NCI-H2196 (cell line): ENCODE results near the gene HSD17B14.
"Not testable (repeated sequence)": the region's sequence is repeated elsewhere in the genome, so short reads cannot be mapped to it uniquely, and the experiment has no call there.

Source experiments
- DNase-seq: peaks from one replicate; lab custom pipeline; 2025; ENCODE audit not compliant: unreplicated experiment; lab: John Stamatoyannopoulos, UW

Gene HSD17B14

DNA sequence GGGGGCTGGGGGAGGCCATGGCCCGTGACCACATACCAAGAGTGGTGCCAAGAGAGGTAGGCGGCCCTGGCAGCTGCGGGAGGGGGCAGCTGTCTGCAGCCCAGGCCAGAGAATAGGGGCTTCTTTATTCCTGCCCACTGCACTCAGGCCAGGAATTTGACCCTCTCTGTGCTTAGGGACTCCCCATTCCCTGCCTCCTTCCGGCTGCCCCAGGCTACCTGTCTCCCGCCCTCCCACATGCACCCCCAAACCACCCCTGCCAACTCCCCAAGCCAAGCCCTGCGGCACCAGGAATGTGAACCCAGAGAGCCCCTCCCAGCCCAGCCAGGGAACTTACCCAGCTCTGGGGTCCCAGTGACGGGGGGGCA lies 31.4 kb upstream of the HSD17B14 start:
- no peak for DNase-seq

DNA sequence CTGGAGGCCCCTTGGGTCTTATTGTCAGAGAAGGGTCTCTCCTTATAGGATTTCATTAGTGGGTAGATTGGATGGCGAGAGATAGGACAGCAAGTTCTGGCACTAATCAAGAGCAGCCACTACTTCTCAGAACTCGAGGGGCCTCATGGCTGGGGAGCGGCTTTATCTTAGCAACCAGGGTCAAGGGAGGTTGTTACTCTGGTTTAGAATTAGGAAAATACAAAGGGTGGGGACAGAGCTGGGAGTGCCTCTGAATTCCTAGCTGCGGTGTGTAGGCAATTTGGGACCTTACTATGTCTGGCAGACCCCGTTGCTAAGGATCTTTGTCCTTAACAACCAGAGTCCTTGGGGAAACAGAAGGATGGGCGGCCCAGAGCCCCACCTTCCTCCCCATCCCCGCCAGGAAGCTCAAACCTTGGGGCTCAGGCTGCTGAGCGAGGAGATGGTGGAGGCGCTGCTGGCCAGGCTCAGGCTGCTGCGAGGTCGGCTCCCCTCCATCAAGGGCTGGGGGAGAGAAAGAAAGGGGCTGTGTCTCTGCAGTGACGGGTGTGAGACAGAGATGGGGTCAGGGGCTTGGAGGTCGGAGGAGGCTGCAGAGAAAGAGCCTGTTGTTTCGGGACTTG lies 30.9 kb upstream of the HSD17B14 start:
- DNase-seq = no peak

DNA sequence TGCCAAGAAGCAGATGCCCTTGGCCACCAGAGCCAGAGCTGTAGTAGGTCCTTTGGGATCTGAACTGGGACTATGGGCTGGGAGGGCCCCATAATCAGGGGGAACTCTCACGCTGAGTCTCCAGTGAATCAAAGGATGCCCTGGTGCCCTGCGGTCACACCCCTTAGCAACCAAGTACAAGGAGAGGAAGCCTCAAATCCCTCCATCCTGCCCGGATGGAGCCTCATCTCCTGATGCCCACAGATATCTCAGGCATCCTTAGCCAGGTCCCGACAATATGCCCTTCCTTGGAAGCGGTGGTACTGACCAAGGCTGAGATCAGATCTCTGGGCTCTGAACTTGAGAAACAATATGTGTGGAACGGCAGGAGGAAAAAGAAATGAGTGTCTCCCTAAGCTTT lies 30.4 kb upstream of the HSD17B14 start:
- DNase-seq = no peak

DNA sequence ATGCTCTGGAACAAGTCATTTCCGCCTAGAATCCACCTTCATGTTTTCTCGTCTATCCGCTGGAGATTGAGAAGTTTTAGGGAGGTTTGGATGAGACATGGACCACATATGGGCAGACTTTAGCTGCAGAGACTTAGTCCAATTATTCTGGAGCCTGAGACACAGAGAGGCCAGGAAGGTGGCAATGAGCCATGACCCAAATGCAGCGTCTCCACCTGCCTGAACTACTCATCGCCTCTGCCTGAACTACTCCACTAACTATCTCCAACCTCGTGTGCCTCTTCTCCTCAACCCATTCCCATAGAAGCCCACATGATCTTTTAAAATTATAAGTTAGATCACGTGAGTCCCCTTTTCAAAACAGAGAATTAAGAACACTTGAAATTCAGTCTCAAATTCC lies 26.5 kb upstream of the HSD17B14 start:
- DNase-seq = no peak

DNA sequence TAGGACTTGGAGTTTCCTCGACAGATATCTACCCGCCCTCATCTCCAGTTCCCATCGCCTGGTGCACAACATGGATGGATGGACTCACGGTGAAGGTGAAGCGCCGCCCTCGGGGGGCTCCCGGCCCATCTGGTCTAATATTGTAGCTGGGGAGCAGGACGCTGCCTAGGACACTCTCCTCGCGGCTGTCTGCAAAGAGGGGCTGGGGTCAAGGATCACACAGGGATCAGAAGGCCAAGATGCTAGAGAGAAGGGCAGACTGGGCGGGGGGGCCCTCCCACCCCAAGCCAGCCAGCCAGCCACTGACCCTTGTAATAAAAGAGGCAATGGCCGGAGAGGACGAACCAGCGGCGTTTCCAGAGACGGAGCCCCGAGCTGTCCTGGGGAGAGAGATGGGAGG lies 25.0 kb upstream of the HSD17B14 start:
- DNase-seq = no peak

DNA sequence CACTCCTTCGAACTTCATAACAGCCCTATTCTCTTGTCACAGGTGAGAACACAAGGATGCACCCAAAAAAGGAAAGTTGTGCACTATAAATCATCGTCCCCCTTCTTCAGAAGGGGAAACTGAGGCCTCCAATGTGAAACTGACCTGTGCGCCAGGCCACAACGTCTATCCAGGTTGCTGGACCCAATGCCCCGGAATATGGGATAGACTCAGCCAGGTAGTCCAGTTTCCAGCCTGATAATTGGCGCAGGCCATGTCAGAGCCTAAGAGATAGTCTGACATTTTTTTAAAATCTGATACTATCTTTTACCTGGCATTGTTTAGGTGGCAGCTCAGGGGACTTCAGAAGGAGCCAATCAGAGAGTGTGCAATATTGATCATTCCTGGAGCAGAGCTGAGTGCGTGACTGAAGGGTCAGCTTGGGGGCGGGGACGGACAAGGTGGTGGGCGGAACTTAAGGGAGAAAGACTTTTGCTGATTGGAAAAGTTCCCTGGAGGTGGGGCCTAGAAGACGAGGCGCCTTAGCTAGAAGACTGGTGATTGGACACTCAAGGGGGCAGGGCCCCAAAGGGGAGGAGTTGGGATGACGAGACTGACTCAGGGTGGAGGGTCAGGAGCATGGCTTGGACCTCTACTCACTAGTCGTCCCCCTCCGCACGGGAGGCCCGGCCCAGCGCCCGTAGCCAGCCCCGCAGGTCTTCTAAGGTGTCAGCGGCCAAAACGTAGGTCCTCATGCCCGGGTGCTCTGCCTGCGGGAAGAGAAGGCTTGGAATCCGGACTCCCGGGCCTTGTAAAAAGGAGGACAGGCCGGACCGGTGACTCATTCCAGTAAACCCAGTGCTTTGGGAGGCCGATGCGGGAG lies 23.7 kb upstream of the HSD17B14 start:
- no peak for DNase-seq

DNA sequence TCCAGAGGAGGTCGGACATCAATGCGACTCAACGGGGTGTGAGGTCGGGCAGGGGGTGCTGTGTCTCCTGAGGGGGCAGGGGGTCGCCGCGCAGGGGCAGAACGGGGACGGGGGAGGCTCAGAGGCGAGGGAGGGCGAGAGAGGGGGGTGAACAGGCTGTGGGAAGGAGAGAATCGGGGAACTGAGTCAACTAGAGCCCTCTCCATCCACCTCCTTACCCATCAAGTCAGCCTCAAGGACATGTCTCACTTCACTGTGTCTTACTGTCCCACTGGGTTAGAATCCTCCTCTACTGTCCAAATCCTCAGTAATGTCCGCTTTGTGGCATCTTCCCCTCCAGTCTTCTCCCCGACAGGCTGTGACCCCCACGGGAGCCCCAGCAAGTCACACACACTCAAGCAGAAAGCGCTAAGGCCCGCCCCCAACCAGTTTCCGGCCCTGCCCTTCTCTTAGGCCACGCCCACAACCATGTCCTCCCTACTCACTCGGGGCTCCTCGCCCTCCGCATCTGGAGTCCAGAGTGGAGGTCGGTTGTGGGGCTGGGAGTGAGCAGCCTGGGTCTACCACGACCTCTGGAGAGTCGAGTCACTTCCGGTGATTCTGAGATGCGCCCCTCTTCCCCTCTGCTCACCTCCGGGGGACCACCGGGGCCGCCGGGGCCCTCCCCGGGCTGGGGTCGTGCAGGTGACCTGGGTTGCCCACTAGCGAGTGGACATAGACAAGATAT lies 22.9 kb upstream of the HSD17B14 start:
- no peak for DNase-seq

DNA sequence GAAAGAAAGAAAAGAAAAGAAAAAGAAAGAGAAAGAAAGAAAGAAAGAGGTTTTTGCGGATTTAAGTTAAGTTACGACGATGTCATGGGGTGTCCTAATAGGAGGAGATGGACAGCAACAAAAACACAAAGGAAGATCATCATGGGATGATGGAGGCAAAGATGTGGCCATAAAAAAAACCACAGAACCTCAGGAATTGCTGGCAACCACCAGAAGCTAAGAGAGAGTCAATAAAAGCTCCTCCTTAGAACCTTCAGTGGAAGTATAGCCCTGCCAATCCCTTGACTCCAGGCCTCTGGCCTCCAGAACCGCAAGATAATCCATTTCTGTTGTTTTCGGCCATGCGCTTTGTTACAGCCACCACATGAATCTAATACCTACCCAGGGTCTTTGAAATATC lies 20.6 kb upstream of the HSD17B14 start:
- DNase-seq = no peak

DNA sequence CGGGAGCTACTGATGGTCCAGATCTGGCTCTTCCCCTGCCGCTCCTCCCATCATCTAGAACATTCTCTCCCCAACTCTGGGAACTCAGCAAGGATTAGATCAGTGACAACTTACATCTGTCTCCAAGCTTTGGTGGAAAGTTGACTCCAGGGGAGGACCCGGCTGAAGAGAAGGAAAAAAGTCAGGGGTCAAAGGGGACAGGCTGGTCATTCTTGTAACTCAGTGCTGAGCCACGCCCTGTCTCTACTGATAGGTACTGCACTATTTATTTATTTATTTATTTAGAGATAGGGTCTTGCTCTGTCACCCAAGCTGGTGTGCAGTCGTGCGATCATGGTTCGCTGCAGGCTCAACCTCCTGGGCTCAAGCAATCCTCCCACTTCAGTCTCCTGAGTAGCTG lies 17.8 kb upstream of the HSD17B14 start:
- no peak for DNase-seq

DNA sequence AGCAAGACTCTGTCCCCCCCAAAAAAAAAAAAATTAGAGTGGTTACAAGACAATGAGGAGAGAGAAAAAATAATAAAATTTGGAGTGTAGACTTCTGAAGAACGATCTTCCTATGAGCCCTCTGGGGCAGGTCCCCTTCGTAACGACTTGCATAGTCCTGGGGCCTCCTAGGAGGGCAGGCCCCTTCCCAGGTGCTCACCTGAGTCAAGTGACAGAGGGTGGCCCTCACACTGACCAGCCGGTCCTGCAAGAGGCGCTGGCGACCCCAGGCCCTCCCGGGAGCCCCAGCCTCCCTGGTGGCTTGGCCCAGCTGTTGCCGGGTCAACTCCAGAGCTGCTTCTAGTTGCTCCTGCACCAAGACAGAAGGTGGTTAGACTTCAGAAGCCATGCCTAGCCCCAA lies 17.2 kb upstream of the HSD17B14 start:
- DNase-seq = no peak

DNA sequence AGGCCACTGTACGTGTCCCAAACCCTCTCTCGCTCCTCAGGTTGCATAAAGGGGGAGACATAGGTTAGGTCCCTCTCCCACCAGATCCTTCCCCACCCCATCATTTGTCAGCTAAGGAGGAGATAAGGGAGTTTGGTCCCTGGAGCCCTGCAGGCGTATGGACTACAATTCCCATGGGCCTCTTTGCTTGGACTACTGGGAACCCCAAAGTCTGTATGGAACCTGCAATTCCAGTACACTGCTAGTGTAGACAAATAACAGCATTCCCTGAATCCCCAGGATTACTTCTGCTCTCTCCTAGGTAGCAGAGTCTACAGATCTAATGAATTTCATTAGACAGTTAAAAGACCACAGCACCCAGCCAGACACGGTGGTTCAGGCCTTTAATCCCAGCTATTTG lies 16.0 kb upstream of the HSD17B14 start:
- no peak for DNase-seq

DNA sequence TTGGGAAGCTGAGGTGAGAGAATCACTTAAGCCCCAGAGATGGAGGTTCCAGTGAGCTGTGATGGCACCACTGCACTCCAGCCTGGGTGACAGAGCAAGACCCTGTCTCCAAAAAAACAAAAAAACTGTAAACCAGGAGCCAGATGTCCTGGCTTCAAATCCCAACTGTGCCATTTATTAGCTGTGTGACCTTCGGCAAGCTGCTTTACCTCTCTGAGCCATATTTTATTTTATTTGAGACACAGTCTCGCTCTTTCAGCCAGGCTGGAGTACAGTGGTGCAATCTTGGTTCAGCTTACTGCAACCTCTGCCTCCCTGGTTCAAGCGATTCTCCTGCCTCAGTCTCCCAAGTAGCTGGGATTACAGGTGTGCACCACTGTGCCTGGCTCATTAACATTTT lies 10.4 kb upstream of the HSD17B14 start:
- DNase-seq = not testable (repeated sequence)

DNA sequence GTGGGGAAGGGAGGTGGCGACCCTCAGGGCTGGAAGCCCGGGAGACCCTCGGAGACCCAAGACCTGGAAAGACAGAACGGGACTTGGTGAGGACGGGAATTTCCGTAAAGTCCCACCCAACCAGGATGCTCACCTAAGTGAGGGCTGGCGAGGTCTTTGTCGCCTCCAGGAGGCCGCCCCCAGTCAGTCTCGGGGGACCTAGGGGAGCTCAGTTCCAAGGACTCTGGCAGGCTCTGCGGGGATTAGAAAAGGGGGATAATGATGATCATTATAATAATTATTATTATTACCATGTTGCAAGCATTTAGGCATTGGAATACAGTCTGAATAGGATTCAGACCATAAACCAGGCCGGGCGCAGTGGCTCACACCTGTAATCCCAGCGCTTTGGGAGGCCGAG lies 9.1 kb upstream of the HSD17B14 start:
- no peak for DNase-seq

DNA sequence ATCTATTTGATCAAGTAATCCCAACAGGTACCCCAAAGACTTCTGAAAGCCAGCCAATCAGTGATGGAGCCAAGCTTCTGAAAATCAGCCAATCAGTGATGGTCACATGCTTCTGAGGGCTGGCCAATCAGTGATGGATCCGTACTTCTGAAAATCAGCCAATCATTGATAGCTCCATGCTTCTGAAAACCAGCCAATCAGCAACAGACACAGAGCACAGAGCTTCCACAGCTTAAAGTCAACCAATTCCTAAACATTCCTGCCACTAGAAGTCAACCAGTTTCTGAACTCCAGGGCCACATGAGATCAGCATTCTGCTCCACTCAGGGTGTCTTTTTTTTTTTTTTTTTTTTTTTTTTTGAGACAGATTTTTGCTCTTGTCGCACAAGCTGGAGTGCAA lies 8.2 kb upstream of the HSD17B14 start:
- DNase-seq = peak; percentile 44

DNA sequence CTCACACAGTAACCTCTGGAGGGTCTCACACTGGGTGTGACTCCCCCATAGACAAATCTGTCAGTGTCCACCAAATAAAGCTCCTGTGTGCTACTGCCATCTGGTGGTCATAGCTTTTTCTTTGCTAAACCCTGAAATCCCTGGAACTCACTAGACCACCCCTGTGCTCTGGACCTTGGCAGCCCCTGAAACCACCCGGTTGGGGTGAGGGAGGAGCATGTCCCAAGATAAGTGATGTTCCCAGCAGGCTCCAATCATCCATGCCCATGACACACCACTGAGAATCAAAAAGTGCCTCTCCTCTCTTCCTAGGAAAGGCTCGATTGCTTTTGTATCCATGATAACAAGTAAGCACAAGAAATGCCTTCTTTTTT lies 6.5 kb upstream of the HSD17B14 start:
- DNase-seq = peak; percentile 63

DNA sequence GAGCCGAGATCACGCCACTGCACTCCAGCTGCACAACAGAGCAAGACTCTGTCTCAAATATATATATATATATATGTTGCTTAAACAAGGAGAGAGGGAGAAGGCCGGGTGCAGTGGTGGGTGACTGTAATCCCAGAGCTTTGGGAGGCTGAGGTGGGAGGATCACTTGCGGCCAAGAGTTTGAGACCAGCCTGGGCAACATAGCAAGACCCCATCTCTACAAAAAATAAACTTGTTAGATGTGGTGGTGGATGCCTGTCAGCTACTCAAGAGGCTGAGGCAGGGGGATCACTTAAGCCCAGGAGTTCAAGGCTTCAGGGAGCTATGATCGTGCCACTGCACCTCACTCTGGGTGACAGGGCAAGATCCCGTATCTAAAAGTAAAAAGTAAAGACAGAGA lies 5.3 kb upstream of the HSD17B14 start:
- no peak for DNase-seq

DNA sequence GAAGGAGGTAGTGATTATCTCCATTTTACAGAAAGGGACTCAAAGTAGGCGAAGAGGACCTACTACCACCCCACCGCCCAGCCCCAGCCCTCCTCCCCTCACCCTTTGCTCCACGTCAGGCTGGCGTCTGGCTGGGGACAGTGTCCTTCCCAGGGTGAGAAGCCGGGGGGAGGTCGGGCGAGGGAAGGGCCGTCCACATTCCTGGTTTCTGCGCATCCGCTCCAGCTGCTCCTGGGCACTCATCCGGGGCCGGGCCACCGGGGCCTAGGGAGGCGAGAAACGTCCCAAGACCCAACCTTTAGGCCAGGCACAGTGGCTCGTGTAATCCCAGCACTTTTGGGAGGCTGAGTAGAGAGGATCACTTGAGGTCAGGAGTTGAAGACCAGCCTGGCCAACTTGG lies 4.8 kb upstream of the HSD17B14 start:
- DNase-seq = no peak

DNA sequence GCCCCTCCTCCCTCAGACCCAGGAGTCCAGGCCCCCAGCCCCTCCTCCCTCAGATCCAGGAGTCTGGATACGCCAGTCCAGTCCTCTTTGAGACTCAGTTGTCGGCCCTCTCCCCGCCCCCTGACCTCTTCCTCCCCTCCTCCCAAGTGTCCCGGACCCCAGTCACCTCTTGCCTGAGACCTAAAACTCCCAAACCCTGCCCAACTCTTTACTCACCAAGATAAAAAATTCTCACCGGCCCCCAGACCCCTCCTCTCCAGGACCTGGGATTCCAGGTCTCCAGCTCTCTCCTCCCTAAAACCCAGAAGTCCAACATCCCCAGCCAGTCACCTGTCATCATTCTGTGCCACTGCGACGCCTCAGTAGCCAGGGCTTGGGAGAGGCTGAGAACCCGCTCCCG lies 1.4 kb upstream of the HSD17B14 start:
- DNase-seq = no peak

DNA sequence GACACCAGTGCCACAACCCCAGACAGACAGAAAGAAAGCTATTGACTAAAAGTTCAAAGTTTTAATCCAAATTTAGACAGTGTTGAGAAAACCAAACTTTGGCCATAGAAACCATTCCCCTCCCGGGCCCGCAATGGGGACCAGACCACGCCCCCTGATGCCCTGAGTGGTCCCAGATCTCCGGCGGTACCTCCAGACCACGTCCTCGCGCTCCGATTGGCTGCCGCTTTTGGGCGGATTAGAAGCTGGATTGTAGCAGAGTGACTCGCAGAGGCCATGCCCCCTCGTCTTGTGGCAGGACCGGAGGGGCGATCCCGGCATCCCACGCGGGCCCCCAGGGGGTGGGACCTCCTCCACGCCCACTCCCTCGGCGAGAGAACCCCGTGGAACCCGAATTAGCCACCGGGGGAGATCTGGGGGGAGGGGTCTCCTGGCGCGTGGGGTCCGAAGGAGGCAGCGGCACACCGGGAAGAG lies 797 bp upstream of the HSD17B14 start:
- peak; percentile 52 for DNase-seq

DNA sequence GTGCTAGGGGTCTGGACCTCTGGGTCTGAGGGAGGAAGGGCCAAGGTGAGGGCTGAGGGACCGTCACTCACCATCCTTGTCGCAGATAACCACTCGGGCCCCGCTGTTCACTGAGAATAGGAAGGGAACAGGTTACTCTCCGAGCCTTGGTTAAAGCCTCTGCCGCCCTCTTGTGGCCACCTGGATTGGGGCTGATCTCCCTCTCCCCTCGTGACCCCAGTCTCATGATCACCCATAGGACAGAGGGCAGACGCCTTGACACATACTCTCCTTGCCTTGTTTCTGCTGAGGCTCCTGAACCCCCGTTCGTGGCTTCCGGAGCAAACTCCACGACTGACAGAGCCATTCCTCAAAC lies 580 bp downstream of the HSD17B14 start:
- DNase-seq = peak; percentile 95

DNA sequence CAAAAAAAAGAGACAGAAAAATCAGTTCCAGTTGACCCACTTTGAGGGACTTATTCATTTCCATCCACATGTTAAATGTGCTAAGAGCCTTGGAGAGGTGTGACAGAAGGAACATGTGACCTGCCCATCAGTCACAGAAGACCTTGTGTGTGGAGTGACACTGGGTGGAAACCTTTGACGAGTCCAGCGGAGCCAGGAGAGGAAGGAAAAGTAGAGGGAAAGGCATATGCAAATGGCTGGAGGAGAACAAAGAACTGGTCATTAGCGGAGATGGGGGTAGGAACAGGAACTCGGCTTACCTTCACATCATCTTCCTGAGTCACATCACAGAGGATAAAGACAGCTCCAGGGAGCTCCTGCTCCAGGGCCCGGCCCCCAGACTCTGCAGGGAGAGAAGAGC lies 2.3 kb downstream of the HSD17B14 start:
- no peak for DNase-seq

DNA sequence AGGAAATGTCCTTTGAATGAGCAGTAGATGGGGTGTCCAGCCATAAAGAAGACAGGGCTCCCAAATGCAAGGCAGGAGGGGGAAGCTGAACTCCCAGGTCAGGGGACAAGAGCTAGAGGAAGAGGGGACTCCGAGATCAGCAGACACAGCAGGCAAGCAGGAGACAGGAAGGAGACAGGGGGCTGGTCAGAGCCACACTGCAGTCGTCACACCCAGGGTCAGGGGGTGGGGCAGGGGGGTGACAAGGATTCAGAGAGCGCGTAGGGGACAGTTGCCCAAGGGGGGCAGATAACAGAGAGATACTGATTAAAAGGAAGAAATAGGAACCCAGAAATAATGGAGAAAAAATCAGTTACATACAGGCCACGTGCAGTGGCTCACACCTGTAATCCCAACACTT lies 3.2 kb downstream of the HSD17B14 start:
- no peak for DNase-seq
